C4-2B (cell line): ENCODE measurements around the gene TMEM260.

Source experiments
- ZFX ChIP-seq: fragments of 450-650 bp; IDR thresholded peaks from 2 replicates; pipeline ENCODE4 v1.6.1; 2017
- TF ChIP-seq, protein P1 (sequence below): fragments of 450-650 bp; conservative IDR thresholded peaks from 2 replicates; pipeline ENCODE4 v1.5.1; 2017; ENCODE audit warnings: mild to moderate bottlenecking

- TF ChIP-seq, protein P1, sequence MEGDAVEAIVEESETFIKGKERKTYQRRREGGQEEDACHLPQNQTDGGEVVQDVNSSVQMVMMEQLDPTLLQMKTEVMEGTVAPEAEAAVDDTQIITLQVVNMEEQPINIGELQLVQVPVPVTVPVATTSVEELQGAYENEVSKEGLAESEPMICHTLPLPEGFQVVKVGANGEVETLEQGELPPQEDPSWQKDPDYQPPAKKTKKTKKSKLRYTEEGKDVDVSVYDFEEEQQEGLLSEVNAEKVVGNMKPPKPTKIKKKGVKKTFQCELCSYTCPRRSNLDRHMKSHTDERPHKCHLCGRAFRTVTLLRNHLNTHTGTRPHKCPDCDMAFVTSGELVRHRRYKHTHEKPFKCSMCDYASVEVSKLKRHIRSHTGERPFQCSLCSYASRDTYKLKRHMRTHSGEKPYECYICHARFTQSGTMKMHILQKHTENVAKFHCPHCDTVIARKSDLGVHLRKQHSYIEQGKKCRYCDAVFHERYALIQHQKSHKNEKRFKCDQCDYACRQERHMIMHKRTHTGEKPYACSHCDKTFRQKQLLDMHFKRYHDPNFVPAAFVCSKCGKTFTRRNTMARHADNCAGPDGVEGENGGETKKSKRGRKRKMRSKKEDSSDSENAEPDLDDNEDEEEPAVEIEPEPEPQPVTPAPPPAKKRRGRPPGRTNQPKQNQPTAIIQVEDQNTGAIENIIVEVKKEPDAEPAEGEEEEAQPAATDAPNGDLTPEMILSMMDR = no peak
- TF ChIP-seq ZFX = no peak
Observed at GRCh38 chr14:56585461-56586084, 6.0 kb downstream of the TMEM260 start.
